ENCODE data around the gene WFDC8. TPM values are rescaled to one million over a fixed set of nuclear protein-coding genes. Genes with fewer than 3 reads are reported as not detected.

The WFDC8 gene
- total RNA-seq, 3 donors from 2014 or later = not detected

GRCh38 chr20:45527294-45527693, 51.8 kb downstream of the WFDC8 start:
- Histone ChIP-seq H3K36me3 (ENCODE audit: low read depth) (no peaks in the 10 kb centered on the region), H3K4me3 (no peak overlapping the region), H3K9me3 (no peaks in the 10 kb centered on the region), H3K4me1 (ENCODE audit: low read depth) (no peaks in the 10 kb centered on the region)
- DNase-seq = no peak
- intact Hi-C loops (cut with DNase I, micrococcal nuclease) = no loop called here
- TF ChIP-seq CTCF (IDR thresholded peaks at IDR 0.05) = no peak
- ATAC-seq = no peak

GRCh38 chr20:45523821-45524220, 55.3 kb downstream of the WFDC8 start:
- no peak overlapping the region for H3K4me3 ChIP-seq
- H3K9me3 ChIP-seq = no peaks in the 10 kb centered on the region
- no peak for TF ChIP-seq CTCF (IDR thresholded peaks at IDR 0.05)
- intact Hi-C loops (cut with DNase I, micrococcal nuclease) = no loop called here
- no peaks in the 10 kb centered on the region for H3K4me1 ChIP-seq (ENCODE audit: low read depth)
- ATAC-seq = no peak
- no peak for DNase-seq
- no peaks in the 10 kb centered on the region for H3K36me3 ChIP-seq (ENCODE audit: low read depth)

GRCh38 chr20:45518282-45518681, 60.8 kb downstream of the WFDC8 start:
- TF ChIP-seq CTCF (IDR thresholded peaks at IDR 0.05) = no peak
- intact Hi-C loops (cut with DNase I, micrococcal nuclease) = no loop called here
- no peaks in the 10 kb centered on the region for H3K9me3 ChIP-seq
- DNase-seq (no peak), ATAC-seq (peak; percentile 79)
- no peaks in the 10 kb centered on the region for H3K4me1 ChIP-seq (ENCODE audit: low read depth)
- no peak overlapping the region for H3K4me3 ChIP-seq
- no peaks in the 10 kb centered on the region for H3K36me3 ChIP-seq (ENCODE audit: low read depth)

GRCh38 chr20:45515147-45515913, 63.8 kb downstream of the WFDC8 start, which contains the start of gene SPINT3:
Gene SPINT3, minus strand, starts transcription at chr20:45515622. Its CDS starts 14 bp downstream, at chr20:45515608.
- H3K4me3 ChIP-seq = no peak within 1 kb of the TSS
- intact Hi-C loops (cut with DNase I, micrococcal nuclease) = no loop called here
- ATAC-seq (no peak), DNase-seq (no peak)
- no peaks in the 10 kb centered on the region for H3K9me3 ChIP-seq
- H3K4me1 ChIP-seq (ENCODE audit: low read depth) = no peaks in the 10 kb centered on the region
- TF ChIP-seq CTCF (IDR thresholded peaks at IDR 0.05) = no peak
- no peaks in the 10 kb centered on the region for H3K36me3 ChIP-seq (ENCODE audit: low read depth)

- TF ChIP-seq CTCF (IDR thresholded peaks at IDR 0.05) = no peak
- no peaks in the 10 kb centered on the region for H3K36me3 ChIP-seq (ENCODE audit: low read depth)
- intact Hi-C loops (cut with DNase I, micrococcal nuclease) = no loop called here
- no peaks in the 10 kb centered on the region for H3K9me3 ChIP-seq
- ATAC-seq = no peak
- no peaks in the 10 kb centered on the region for H3K4me1 ChIP-seq (ENCODE audit: low read depth)
- H3K4me3 ChIP-seq = no peak overlapping the region
- DNase-seq = no peak
Measured at GRCh38 chr20:45510242-45510862, 68.7 kb downstream of the WFDC8 start.

Measured in mucosa of descending colon (tissue), 3 donors.